Right lung (tissue), 5 donors: ENCODE results near the gene SHISAL2A. TPM values are rescaled to one million over a fixed set of nuclear protein-coding genes. Genes with fewer than 3 reads are reported as not detected.

Experiments
- DNase-seq, 2 donors: peaks; one replicate each; pipeline ENCODE4 v3.0.0-alpha.2; 2013
- polyA plus RNA-seq, 5 donors: library from polyadenylated mRNA; unstranded; fragments of 120-200 nt; gene quantifications; one replicate each; pipeline versions ENCODE4 v1.2.1 to v1.2.3, GENCODE V29; 2013; ENCODE audit warnings: inconsistent platforms in 1 of 5, low replicate concordance in 1 of 5; ENCODE audit not compliant: insufficient read length in 5 of 5, insufficient read depth in 1 of 5

SHISAL2A gene
- polyA plus RNA-seq, 5 donors = 0.63 to 1.1 (median 0.76) TPM

- no peak for DNase-seq
Observed at GRCh38 chr1:52659356-52659755, 26.4 kb downstream of the SHISAL2A start.

- DNase-seq = no peak
Observed at GRCh38 chr1:52659851-52660596, 27.1 kb downstream of the SHISAL2A start.

- no peak for DNase-seq
Observed at GRCh38 chr1:52660807-52661206, 27.8 kb downstream of the SHISAL2A start.

GRCh38 chr1:52662645-52663313, 29.8 kb downstream of the SHISAL2A start:
- DNase-seq = no peak

- DNase-seq = no peak
Observed at GRCh38 chr1:52663716-52664115, 30.7 kb downstream of the SHISAL2A start.

- no peak for DNase-seq
Observed at GRCh38 chr1:52665006-52665941, 32.3 kb downstream of the SHISAL2A start.

- DNase-seq = no peak
Observed at GRCh38 chr1:52667290-52667689, 34.3 kb downstream of the SHISAL2A start.

- no peak for DNase-seq
Observed at GRCh38 chr1:52667984-52668383, 35.0 kb downstream of the SHISAL2A start.

GRCh38 chr1:52668711-52669110, 35.7 kb downstream of the SHISAL2A start:
- DNase-seq = no peak

GRCh38 chr1:52669696-52670095, 36.7 kb downstream of the SHISAL2A start:
- DNase-seq = no peak

GRCh38 chr1:52670604-52671003, 37.6 kb downstream of the SHISAL2A start:
- DNase-seq = no peak

- no peak for DNase-seq
Observed at GRCh38 chr1:52672946-52673345, 40.0 kb downstream of the SHISAL2A start.

- no peak for DNase-seq
Observed at GRCh38 chr1:52673513-52673912, 40.5 kb downstream of the SHISAL2A start.

- DNase-seq = no peak
Observed at GRCh38 chr1:52674497-52675384, 41.8 kb downstream of the SHISAL2A start.

GRCh38 chr1:52676249-52676903, 43.4 kb downstream of the SHISAL2A start:
- no peak for DNase-seq

- peak; percentile 42 to 43 for DNase-seq
Observed at GRCh38 chr1:52677076-52677806, 44.3 kb downstream of the SHISAL2A start.

- no peak for DNase-seq
Observed at GRCh38 chr1:52679048-52679447, 46.1 kb downstream of the SHISAL2A start.

GRCh38 chr1:52679498-52679897, 46.5 kb downstream of the SHISAL2A start:
- no peak for DNase-seq

GRCh38 chr1:52680353-52680752, 47.4 kb downstream of the SHISAL2A start:
- DNase-seq = no peak

GRCh38 chr1:52681136-52681535, 48.2 kb downstream of the SHISAL2A start:
- no peak for DNase-seq
